ENCODE results near the gene ZNF71.

The ZNF71 gene

DNA sequence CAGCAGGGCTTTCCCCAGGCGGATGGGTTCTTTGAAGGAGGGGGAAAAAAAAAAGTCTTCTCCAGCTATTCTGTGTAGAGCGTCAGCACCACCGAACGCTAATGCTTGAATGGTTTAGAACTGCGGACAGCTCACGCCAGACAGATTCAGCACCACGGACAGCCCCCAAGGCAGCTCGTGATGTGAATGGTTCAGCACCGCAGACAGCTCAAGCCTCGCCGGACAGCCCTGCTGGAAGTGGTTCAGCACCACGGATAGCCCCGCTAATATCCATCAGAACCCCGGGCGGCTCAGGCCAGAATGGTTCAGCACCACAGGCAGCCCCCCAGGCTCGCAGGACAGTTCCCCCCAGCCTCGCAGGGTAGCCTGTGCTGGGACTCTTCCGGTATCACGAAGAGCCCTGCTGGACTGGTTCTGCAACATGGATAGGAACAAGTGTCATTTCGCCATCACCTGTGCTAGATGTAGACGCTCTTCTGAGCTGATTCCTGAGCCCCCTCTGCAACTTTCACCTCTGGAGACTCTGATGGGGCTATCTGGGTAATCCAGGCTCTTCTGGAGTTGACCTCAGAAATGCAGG lies 43.0 kb downstream of the ZNF71 start:
- H3K4me2 ChIP-seq (ENCODE audit: low read length) = no peak overlapping the region
- no peaks in the 10 kb centered on the region for H3K9me2 ChIP-seq (replicated peaks; ENCODE audit: control insufficient read depth, low read length)
- no peak overlapping the region for H3K4me3 ChIP-seq (ENCODE audit: low read length)
- TF ChIP-seq, protein P1, sequence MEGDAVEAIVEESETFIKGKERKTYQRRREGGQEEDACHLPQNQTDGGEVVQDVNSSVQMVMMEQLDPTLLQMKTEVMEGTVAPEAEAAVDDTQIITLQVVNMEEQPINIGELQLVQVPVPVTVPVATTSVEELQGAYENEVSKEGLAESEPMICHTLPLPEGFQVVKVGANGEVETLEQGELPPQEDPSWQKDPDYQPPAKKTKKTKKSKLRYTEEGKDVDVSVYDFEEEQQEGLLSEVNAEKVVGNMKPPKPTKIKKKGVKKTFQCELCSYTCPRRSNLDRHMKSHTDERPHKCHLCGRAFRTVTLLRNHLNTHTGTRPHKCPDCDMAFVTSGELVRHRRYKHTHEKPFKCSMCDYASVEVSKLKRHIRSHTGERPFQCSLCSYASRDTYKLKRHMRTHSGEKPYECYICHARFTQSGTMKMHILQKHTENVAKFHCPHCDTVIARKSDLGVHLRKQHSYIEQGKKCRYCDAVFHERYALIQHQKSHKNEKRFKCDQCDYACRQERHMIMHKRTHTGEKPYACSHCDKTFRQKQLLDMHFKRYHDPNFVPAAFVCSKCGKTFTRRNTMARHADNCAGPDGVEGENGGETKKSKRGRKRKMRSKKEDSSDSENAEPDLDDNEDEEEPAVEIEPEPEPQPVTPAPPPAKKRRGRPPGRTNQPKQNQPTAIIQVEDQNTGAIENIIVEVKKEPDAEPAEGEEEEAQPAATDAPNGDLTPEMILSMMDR (IDR thresholded peaks at IDR 0.05; ENCODE audit: low read depth, low read length, poor library complexity, severe bottlenecking) = no peak
- no peak for TF ChIP-seq EZH2phosphoT487 (IDR thresholded peaks at IDR 0.05; ENCODE audit: borderline replicate concordance, low read length)
- no peaks in the 10 kb centered on the region for H3K27me3 ChIP-seq (ENCODE audit: control insufficient read depth, low read length)
- no peaks in the 10 kb centered on the region for H4K20me1 ChIP-seq (ENCODE audit: control insufficient read depth, insufficient read depth, low read depth, low read length)
- no peaks in the 10 kb centered on the region for H3K79me2 ChIP-seq (ENCODE audit: control insufficient read depth, low read length)
- no peak overlapping the region for H3K27ac ChIP-seq (ENCODE audit: low read depth, low read length)
- H3K4me1 ChIP-seq (ENCODE audit: control insufficient read depth, low read length) = no peaks in the 10 kb centered on the region
- peaks cover 14% of the 10 kb centered on the region; the same call in 1 of the 2 replicates for H3K9me3 ChIP-seq (ENCODE audit: control insufficient read depth, insufficient read depth, low read length)
- no peaks in the 10 kb centered on the region for H3F3A ChIP-seq (ENCODE audit: control insufficient read depth, insufficient read depth)
- H3K36me3 ChIP-seq (ENCODE audit: control insufficient read depth, low read length) = no peaks in the 10 kb centered on the region

DNA sequence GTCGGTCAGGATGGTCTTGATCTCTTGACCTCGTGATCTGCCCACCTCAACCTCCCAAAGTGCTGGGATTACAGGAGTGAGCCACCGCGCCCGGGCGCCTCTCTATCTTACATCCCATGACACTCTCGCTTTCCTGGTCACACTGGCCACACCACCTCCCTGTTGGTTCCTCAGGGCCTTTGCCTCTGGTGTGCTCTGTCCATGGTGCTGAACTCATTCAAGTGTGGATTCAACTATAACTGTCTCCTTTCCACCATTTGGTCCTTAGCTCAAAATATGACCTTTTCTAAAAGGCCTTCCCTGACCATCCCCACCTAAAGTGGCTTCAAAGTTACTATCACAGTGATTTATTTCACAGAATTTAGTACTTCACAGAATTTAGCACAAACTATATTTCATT lies 44.1 kb downstream of the ZNF71 start:
- H3K36me3 ChIP-seq (ENCODE audit: control insufficient read depth, low read length) = no peaks in the 10 kb centered on the region
- H3K9me3 ChIP-seq (ENCODE audit: control insufficient read depth, insufficient read depth, low read length) = peaks cover 10% of the 10 kb centered on the region; the same call in 1 of the 2 replicates
- no peaks in the 10 kb centered on the region for H3K9me2 ChIP-seq (replicated peaks; ENCODE audit: control insufficient read depth, low read length)
- H3K4me1 ChIP-seq (ENCODE audit: control insufficient read depth, low read length) = no peaks in the 10 kb centered on the region
- no peak overlapping the region for H3K4me2 ChIP-seq (ENCODE audit: low read length)
- H3F3A ChIP-seq (ENCODE audit: control insufficient read depth, insufficient read depth) = no peaks in the 10 kb centered on the region
- TF ChIP-seq EZH2phosphoT487 (IDR thresholded peaks at IDR 0.05; ENCODE audit: borderline replicate concordance, low read length) = no peak
- TF ChIP-seq, protein P1 (IDR thresholded peaks at IDR 0.05; ENCODE audit: low read depth, low read length, poor library complexity, severe bottlenecking) = no peak
- H3K27me3 ChIP-seq (ENCODE audit: control insufficient read depth, low read length) = no peaks in the 10 kb centered on the region
- H4K20me1 ChIP-seq (ENCODE audit: control insufficient read depth, insufficient read depth, low read depth, low read length) = no peaks in the 10 kb centered on the region
- no peak overlapping the region for H3K4me3 ChIP-seq (ENCODE audit: low read length)
- no peak overlapping the region for H3K27ac ChIP-seq (ENCODE audit: low read depth, low read length)
- H3K79me2 ChIP-seq (ENCODE audit: control insufficient read depth, low read length) = no peaks in the 10 kb centered on the region

DNA sequence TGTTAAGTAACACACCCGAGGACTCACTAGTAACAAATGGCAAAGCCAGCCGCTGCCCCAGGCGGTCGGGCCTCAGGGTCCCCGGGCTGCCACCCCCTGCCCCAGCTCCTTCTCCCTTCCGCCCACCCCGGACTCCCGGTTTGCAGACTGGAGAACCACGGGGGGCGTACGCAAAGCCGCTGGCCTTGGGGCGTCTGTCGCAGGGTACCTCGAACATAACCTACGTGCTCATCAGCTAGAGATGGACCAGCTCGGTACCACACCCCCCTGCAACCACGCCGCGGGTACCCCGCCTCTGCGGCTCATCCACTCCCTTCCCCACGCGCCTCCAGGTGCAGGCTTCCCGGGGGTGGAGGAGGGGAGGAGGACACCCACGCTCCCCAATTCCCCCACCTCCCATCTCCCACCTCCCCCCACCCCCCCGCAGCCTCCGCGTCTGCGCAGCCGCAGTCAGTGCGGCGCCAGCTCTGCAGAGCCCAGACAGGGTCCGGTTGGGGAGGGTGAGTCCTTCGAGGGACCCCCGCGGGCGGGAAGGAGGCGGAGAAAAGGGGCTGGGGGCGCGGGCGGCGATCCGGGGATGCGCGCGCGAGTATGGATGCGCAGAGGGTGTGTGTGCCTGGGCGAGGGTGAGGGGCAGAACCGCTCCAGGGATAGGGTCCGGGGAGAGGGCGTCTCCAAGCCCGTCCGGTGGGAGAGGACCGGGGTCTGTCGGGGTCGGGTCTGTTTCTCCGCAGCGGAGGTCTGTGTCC lies 47.8 kb downstream of the ZNF71 start, which contains the start of gene SMIM17:
Gene SMIM17, plus strand, starts transcription at position 449 of the 749 bp plus-strand sequence. CDS start 2,509 bp downstream, outside the sequence.
- H3K4me3 ChIP-seq (ENCODE audit: low read length) = no peak within 1 kb of the TSS
- TF ChIP-seq EZH2phosphoT487 (IDR thresholded peaks at IDR 0.05; ENCODE audit: borderline replicate concordance, low read length) = no peak
- TF ChIP-seq, protein P1 (IDR thresholded peaks at IDR 0.05; ENCODE audit: low read depth, low read length, poor library complexity, severe bottlenecking) = no peak

More for the DNA sequence above, 47.8 kb downstream of the ZNF71 start, which contains the start of gene SMIM17:
- peaks cover 12% of the 10 kb centered on the region; the same call in 1 of the 2 replicates for H3K9me3 ChIP-seq (ENCODE audit: control insufficient read depth, insufficient read depth, low read length)
- no peaks in the 10 kb centered on the region for H3K4me1 ChIP-seq (ENCODE audit: control insufficient read depth, low read length)
- no peaks in the 10 kb centered on the region for H3K79me2 ChIP-seq (ENCODE audit: control insufficient read depth, low read length)
- no peaks in the 10 kb centered on the region for H3K36me3 ChIP-seq (ENCODE audit: control insufficient read depth, low read length)
- no peaks in the 10 kb centered on the region for H3K9me2 ChIP-seq (replicated peaks; ENCODE audit: control insufficient read depth, low read length)
- no peak within 1 kb of the TSS for H3K4me2 ChIP-seq (ENCODE audit: low read length)
- no peaks in the 10 kb centered on the region for H3F3A ChIP-seq (ENCODE audit: control insufficient read depth, insufficient read depth)
- H3K27ac ChIP-seq (ENCODE audit: low read depth, low read length) = no peak within 1 kb of the TSS
- no peaks in the 10 kb centered on the region for H4K20me1 ChIP-seq (ENCODE audit: control insufficient read depth, insufficient read depth, low read depth, low read length)
- H3K27me3 ChIP-seq (ENCODE audit: control insufficient read depth, low read length) = no peaks in the 10 kb centered on the region

Measured in DOHH2 (cell line).